ENCODE results near the gene CALR. TPM values are rescaled to one million over a fixed set of nuclear protein-coding genes. Genes with fewer than 3 reads are reported as not detected.

Gene CALR
- total and polyA plus RNA-seq, 9 of the 15 experiments (the other 6 are each of a cell fraction or from before 2014, with no cell fraction given) = 126 to 811 (median 642) TPM

GRCh38 chr19:12965017-12965811, 26.8 kb downstream of the CALR start (continued):
- TF ChIP-seq CREBBP (IDR thresholded peaks at IDR 0.05; ENCODE audit: low read depth, low read length) (no peak), KAT8 (IDR thresholded peaks at IDR 0.05; ENCODE audit: low read depth) (no peak), CEBPZ (IDR thresholded peaks at IDR 0.05; ENCODE audit: borderline replicate concordance, low read depth, low read length) (no peak), ZNF318 (IDR thresholded peaks at IDR 0.05; ENCODE audit: borderline replicate concordance in 1 of 2, low read depth in 1 of 2) (no peak), ZNF224 (CRISPR knock-in tag; IDR thresholded peaks at IDR 0.05) (no peak), STAT6 (CRISPR knock-in tag; IDR thresholded peaks at IDR 0.05) (no peak), STAG1 (CRISPR knock-in tag; IDR thresholded peaks at IDR 0.05; ENCODE audit: borderline replicate concordance) (peak; percentile 91), NFXL1 (CRISPR knock-in tag; IDR thresholded peaks at IDR 0.05) (no peak), RBM22 (IDR thresholded peaks at IDR 0.05; ENCODE audit: low read depth, low read length, poor library complexity, severe bottlenecking) (no peak)
- TF ChIP-seq, protein P1, sequence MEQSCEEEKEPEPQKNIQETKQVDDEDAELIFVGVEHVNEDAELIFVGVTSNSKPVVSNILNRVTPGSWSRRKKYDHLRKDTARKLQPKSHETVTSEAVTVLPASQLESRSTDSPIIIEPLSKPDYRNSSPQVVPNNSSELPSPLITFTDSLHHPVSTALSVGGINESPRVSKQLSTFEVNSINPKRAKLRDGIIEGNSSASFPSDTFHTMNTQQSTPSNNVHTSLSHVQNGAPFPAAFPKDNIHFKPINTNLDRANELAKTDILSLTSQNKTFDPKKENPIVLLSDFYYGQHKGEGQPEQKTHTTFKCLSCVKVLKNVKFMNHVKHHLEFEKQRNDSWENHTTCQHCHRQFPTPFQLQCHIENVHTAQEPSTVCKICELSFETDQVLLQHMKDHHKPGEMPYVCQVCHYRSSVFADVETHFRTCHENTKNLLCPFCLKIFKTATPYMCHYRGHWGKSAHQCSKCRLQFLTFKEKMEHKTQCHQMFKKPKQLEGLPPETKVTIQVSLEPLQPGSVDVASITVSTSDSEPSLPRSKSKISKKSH (CRISPR knock-in tag; IDR thresholded peaks at IDR 0.05) = no peak
